GM21529 (cell line): Measurements from ENCODE around the gene MPO.

Source experiments
- ATAC-seq: cut with Tn5 transposase; IDR thresholded peaks from one replicate; pipeline ENCODE4 v1.9.1; 2021; ENCODE audit not compliant: unreplicated experiment

Gene MPO

GRCh38 chr17:58307468-58308172 is 26.9 kb upstream of the MPO start:
- ATAC-seq = no peak

- ATAC-seq = no peak
Measured at GRCh38 chr17:58306131-58306951, 25.6 kb upstream of the MPO start.

GRCh38 chr17:58305626-58306025 is 24.9 kb upstream of the MPO start:
- ATAC-seq = no peak

GRCh38 chr17:58304750-58305486 is 24.2 kb upstream of the MPO start:
- ATAC-seq = no peak

- no peak for ATAC-seq
Measured at GRCh38 chr17:58303971-58304749, 23.4 kb upstream of the MPO start.

- ATAC-seq = no peak
Measured at GRCh38 chr17:58302919-58303585, 22.3 kb upstream of the MPO start.

- no peak for ATAC-seq
Measured at GRCh38 chr17:58302171-58302918, 21.6 kb upstream of the MPO start.

- ATAC-seq = no peak
Measured at GRCh38 chr17:58301504-58302150, 20.9 kb upstream of the MPO start.

- no peak for ATAC-seq
Measured at GRCh38 chr17:58300336-58300735, 19.6 kb upstream of the MPO start.

- ATAC-seq = no peak
Measured at GRCh38 chr17:58294034-58294433, 13.3 kb upstream of the MPO start.

GRCh38 chr17:58291246-58291645 is 10.5 kb upstream of the MPO start:
- no peak for ATAC-seq

- no peak for ATAC-seq
Measured at GRCh38 chr17:58289869-58290268, 9.1 kb upstream of the MPO start.

GRCh38 chr17:58285422-58285810 is 4.7 kb upstream of the MPO start:
- ATAC-seq = no peak

GRCh38 chr17:58284613-58285421 is 4.1 kb upstream of the MPO start:
- ATAC-seq = no peak

- no peak for ATAC-seq
Measured at GRCh38 chr17:58283674-58284612, 3.2 kb upstream of the MPO start.

GRCh38 chr17:58282442-58282841 is 1.7 kb upstream of the MPO start:
- ATAC-seq = no peak

GRCh38 chr17:58281511-58282011 is 826 bp upstream of the MPO start:
- no peak for ATAC-seq
